DOHH2 (cell line): ENCODE measurements around the gene ICE2.

Experiments used
- EZH2phosphoT487 ChIP-seq: fragments of 200-600 bp; sonication (generic); IDR thresholded peaks from 2 replicates; pipeline ENCODE4 v1.6.1; 2017; ENCODE audit warnings: borderline replicate concordance, mild to moderate bottlenecking, antibody characterized with exemption, low read length, moderate library complexity, mixed read lengths
- TF ChIP-seq, protein P1 (sequence below): fragments of 200-600 bp; sonication (generic); IDR thresholded peaks from one replicate; pipeline ENCODE4 v1.5.1; 2014; ENCODE audit warnings: antibody characterized with exemption, mild to moderate bottlenecking, low read depth, low read length; ENCODE audit not compliant: poor library complexity, severe bottlenecking

DNA sequence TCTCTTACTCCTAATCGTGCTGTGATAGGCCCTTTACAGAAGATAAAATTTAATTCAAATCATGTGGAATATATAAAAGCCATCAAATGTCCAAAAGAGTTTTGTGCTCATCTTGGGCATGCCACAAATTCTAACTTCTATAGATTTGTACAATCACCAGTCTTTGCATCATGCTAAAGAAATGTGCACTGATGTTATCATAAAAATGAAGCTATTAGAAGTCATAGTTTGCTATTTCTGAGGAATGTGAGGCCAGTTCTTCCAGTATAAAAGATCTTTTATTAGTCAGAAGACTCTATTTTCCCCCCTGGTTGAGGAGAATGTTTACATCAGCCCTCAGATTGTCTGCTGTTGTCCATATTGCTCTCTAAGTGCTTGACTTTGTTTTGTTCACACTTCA, 79.0 kb downstream of the ICE2 start:
- TF ChIP-seq, protein P1, sequence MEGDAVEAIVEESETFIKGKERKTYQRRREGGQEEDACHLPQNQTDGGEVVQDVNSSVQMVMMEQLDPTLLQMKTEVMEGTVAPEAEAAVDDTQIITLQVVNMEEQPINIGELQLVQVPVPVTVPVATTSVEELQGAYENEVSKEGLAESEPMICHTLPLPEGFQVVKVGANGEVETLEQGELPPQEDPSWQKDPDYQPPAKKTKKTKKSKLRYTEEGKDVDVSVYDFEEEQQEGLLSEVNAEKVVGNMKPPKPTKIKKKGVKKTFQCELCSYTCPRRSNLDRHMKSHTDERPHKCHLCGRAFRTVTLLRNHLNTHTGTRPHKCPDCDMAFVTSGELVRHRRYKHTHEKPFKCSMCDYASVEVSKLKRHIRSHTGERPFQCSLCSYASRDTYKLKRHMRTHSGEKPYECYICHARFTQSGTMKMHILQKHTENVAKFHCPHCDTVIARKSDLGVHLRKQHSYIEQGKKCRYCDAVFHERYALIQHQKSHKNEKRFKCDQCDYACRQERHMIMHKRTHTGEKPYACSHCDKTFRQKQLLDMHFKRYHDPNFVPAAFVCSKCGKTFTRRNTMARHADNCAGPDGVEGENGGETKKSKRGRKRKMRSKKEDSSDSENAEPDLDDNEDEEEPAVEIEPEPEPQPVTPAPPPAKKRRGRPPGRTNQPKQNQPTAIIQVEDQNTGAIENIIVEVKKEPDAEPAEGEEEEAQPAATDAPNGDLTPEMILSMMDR: no peak
- TF ChIP-seq EZH2phosphoT487: no peak
